Measurements from ENCODE around the gene TENM4. TPM values are rescaled to one million over a fixed set of nuclear protein-coding genes. Genes with fewer than 3 reads are reported as not detected.

The TENM4 gene
- total RNA-seq, 1 experiment from 2014 or later, result 25.0 TPM

DNA sequence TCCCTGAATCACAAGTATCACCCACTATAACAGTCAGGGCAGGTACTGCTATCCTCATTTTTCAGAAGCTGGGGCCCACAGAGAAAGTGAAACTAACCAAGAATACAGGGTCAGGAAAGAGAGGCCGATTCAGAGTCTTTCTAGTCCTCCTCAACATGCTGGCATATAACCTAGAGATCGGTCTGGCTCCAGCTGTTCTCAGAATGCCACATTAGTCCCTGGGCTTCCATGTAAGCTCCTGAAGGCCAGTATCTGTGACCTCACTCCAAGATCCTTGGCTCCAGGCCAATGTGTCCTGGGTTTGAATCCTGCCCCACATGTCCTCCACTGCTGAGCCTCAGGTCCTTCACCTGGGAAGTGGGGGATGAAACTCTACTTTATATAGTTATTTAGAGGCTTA, 50.4 kb downstream of the TENM4 start:
- H3K4me3 Mint-ChIP-seq, result no peak overlapping the region
- CTCF ChIA-PET, result interaction anchor here (1.2 kb wide), 1 partner anchor 10 kb away, joined by 4 read pairs; no protein-coding TSS in a partner anchor
- H3K9me3 Mint-ChIP-seq, result no peaks in the 10 kb centered on the region
- DNase-seq (ENCODE audit: low spot score), result no peak
- peaks cover 45% of the 10 kb centered on the region for H3K4me1 Mint-ChIP-seq
- no peak for TF ChIP-seq SMAD3 (CRISPR knock-in tag; IDR thresholded peaks at IDR 0.05; ENCODE audit: borderline replicate concordance)
- TF ChIP-seq, protein P1, sequence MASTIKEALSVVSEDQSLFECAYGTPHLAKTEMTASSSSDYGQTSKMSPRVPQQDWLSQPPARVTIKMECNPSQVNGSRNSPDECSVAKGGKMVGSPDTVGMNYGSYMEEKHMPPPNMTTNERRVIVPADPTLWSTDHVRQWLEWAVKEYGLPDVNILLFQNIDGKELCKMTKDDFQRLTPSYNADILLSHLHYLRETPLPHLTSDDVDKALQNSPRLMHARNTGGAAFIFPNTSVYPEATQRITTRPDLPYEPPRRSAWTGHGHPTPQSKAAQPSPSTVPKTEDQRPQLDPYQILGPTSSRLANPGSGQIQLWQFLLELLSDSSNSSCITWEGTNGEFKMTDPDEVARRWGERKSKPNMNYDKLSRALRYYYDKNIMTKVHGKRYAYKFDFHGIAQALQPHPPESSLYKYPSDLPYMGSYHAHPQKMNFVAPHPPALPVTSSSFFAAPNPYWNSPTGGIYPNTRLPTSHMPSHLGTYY (CRISPR knock-in tag; IDR thresholded peaks at IDR 0.05), result no peak
- no peak for TF ChIP-seq CREM (CRISPR knock-in tag; IDR thresholded peaks at IDR 0.05)
- TF ChIP-seq, protein P2, sequence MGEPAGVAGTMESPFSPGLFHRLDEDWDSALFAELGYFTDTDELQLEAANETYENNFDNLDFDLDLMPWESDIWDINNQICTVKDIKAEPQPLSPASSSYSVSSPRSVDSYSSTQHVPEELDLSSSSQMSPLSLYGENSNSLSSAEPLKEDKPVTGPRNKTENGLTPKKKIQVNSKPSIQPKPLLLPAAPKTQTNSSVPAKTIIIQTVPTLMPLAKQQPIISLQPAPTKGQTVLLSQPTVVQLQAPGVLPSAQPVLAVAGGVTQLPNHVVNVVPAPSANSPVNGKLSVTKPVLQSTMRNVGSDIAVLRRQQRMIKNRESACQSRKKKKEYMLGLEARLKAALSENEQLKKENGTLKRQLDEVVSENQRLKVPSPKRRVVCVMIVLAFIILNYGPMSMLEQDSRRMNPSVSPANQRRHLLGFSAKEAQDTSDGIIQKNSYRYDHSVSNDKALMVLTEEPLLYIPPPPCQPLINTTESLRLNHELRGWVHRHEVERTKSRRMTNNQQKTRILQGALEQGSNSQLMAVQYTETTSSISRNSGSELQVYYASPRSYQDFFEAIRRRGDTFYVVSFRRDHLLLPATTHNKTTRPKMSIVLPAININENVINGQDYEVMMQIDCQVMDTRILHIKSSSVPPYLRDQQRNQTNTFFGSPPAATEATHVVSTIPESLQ (CRISPR knock-in tag; IDR thresholded peaks at IDR 0.05), result no peak
- TF ChIP-seq MXD4 (CRISPR knock-in tag; IDR thresholded peaks at IDR 0.05; ENCODE audit: borderline replicate concordance), result no peak
- TF ChIP-seq NR3C1 (CRISPR knock-in tag; conservative IDR thresholded peaks at IDR 0.05; ENCODE audit: low read depth), result no peak
- TF ChIP-seq, protein P3, sequence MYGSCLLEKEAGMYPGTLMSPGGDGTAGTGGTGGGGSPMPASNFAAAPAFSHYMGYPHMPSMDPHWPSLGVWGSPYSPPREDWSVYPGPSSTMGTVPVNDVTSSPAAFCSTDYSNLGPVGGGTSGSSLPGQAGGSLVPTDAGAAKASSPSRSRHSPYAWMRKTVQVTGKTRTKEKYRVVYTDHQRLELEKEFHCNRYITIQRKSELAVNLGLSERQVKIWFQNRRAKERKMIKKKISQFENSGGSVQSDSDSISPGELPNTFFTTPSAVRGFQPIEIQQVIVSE (CRISPR knock-in tag; IDR thresholded peaks at IDR 0.05; ENCODE audit: borderline replicate concordance), result no peak
- TF ChIP-seq SOX15 (CRISPR knock-in tag; IDR thresholded peaks at IDR 0.05), result no peak
- no peak for TF ChIP-seq TP53 (CRISPR knock-in tag; IDR thresholded peaks at IDR 0.05)
- no peak for TF ChIP-seq OVOL2 (CRISPR knock-in tag; IDR thresholded peaks at IDR 0.05; ENCODE audit: borderline replicate concordance)
- TF ChIP-seq, protein P4, sequence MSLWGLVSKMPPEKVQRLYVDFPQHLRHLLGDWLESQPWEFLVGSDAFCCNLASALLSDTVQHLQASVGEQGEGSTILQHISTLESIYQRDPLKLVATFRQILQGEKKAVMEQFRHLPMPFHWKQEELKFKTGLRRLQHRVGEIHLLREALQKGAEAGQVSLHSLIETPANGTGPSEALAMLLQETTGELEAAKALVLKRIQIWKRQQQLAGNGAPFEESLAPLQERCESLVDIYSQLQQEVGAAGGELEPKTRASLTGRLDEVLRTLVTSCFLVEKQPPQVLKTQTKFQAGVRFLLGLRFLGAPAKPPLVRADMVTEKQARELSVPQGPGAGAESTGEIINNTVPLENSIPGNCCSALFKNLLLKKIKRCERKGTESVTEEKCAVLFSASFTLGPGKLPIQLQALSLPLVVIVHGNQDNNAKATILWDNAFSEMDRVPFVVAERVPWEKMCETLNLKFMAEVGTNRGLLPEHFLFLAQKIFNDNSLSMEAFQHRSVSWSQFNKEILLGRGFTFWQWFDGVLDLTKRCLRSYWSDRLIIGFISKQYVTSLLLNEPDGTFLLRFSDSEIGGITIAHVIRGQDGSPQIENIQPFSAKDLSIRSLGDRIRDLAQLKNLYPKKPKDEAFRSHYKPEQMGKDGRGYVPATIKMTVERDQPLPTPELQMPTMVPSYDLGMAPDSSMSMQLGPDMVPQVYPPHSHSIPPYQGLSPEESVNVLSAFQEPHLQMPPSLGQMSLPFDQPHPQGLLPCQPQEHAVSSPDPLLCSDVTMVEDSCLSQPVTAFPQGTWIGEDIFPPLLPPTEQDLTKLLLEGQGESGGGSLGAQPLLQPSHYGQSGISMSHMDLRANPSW (CRISPR knock-in tag; conservative IDR thresholded peaks at IDR 0.05; ENCODE audit: low read depth), result no peak
- no peaks in the 10 kb centered on the region for H3K36me3 Mint-ChIP-seq
- POLR2A ChIA-PET, result no interaction called here
- no peak for ATAC-seq
- H3K27ac Mint-ChIP-seq, result no peak overlapping the region
- H3K27me3 Mint-ChIP-seq (ENCODE audit: low read depth), result no peaks in the 10 kb centered on the region

DNA sequence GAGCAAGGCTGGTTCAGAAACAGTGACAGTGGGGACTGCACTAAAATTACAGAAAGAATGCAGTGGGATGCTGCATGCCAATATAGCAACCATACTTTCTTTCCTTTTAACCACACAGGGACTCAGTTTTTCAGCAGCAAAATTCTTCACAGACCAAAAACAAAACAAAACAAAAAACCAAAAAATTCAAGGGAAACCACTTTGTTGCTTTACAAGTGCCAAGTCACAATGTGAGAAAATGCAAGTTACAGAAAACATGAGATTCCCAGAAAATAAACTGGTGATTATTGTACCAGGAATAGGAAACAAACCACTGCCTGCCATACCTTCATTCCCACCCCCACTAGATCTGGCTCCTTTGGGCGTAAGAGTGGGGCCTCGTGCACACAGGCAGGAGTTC, 52.6 kb downstream of the TENM4 start:
- Mint-ChIP-seq H3K4me3 (no peak overlapping the region), H3K4me1 (peaks cover 25% of the 10 kb centered on the region), H3K27ac (no peak overlapping the region), H3K9me3 (no peaks in the 10 kb centered on the region), H3K36me3 (no peaks in the 10 kb centered on the region), H3K27me3 (ENCODE audit: low read depth) (no peaks in the 10 kb centered on the region)
- POLR2A ChIA-PET, result no interaction called here
- ATAC-seq, result no peak
- TF ChIP-seq ZNF317 (CRISPR knock-in tag; IDR thresholded peaks at IDR 0.05; ENCODE audit: borderline replicate concordance, low read depth), result no peak
- no peak for TF ChIP-seq FOXK1 (CRISPR knock-in tag; IDR thresholded peaks at IDR 0.05)
- TF ChIP-seq NFE2L1 (CRISPR knock-in tag; IDR thresholded peaks at IDR 0.05), result no peak
- no peak for TF ChIP-seq SMAD3 (CRISPR knock-in tag; IDR thresholded peaks at IDR 0.05; ENCODE audit: borderline replicate concordance)
- TF ChIP-seq CREM (CRISPR knock-in tag; IDR thresholded peaks at IDR 0.05), result no peak
- TF ChIP-seq, protein P4 (CRISPR knock-in tag; conservative IDR thresholded peaks at IDR 0.05; ENCODE audit: low read depth), result no peak
- TF ChIP-seq ESRRA (CRISPR knock-in tag; IDR thresholded peaks at IDR 0.05; ENCODE audit: borderline replicate concordance), result no peak
- TF ChIP-seq CBFB (CRISPR knock-in tag; IDR thresholded peaks at IDR 0.05; ENCODE audit: low read depth), result no peak
- TF ChIP-seq, protein P5, sequence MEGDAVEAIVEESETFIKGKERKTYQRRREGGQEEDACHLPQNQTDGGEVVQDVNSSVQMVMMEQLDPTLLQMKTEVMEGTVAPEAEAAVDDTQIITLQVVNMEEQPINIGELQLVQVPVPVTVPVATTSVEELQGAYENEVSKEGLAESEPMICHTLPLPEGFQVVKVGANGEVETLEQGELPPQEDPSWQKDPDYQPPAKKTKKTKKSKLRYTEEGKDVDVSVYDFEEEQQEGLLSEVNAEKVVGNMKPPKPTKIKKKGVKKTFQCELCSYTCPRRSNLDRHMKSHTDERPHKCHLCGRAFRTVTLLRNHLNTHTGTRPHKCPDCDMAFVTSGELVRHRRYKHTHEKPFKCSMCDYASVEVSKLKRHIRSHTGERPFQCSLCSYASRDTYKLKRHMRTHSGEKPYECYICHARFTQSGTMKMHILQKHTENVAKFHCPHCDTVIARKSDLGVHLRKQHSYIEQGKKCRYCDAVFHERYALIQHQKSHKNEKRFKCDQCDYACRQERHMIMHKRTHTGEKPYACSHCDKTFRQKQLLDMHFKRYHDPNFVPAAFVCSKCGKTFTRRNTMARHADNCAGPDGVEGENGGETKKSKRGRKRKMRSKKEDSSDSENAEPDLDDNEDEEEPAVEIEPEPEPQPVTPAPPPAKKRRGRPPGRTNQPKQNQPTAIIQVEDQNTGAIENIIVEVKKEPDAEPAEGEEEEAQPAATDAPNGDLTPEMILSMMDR (IDR thresholded peaks at IDR 0.05), result no peak
- TF ChIP-seq, protein P6, sequence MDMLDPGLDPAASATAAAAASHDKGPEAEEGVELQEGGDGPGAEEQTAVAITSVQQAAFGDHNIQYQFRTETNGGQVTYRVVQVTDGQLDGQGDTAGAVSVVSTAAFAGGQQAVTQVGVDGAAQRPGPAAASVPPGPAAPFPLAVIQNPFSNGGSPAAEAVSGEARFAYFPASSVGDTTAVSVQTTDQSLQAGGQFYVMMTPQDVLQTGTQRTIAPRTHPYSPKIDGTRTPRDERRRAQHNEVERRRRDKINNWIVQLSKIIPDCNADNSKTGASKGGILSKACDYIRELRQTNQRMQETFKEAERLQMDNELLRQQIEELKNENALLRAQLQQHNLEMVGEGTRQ (CRISPR knock-in tag; IDR thresholded peaks at IDR 0.05), result no peak
- TF ChIP-seq, protein P7, sequence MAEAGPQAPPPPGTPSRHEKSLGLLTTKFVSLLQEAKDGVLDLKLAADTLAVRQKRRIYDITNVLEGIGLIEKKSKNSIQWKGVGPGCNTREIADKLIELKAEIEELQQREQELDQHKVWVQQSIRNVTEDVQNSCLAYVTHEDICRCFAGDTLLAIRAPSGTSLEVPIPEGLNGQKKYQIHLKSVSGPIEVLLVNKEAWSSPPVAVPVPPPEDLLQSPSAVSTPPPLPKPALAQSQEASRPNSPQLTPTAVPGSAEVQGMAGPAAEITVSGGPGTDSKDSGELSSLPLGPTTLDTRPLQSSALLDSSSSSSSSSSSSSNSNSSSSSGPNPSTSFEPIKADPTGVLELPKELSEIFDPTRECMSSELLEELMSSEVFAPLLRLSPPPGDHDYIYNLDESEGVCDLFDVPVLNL (CRISPR knock-in tag; IDR thresholded peaks at IDR 0.05; ENCODE audit: borderline replicate concordance, low read depth), result no peak
- TF ChIP-seq, protein P8, sequence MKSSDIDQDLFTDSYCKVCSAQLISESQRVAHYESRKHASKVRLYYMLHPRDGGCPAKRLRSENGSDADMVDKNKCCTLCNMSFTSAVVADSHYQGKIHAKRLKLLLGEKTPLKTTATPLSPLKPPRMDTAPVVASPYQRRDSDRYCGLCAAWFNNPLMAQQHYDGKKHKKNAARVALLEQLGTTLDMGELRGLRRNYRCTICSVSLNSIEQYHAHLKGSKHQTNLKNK (CRISPR knock-in tag; IDR thresholded peaks at IDR 0.05), result no peak
- DNase-seq (ENCODE audit: low spot score), result no peak
- CTCF ChIA-PET, result no interaction called here

Data from WTC11 (cell line).